Muscle layer of duodenum (tissue), 2 donors: ENCODE results near the gene GSK3A.
A peak's percentile ranks its signal among the peaks of the same experiment; 100 is the strongest.

Experiments used
- H3K27ac ChIP-seq: one replicate; pipeline ENCODE4 v1.7.0; 2013; ENCODE audit warnings: mild to moderate bottlenecking, low read length
- H3K27me3 ChIP-seq: one replicate; pipeline ENCODE4 v1.7.0; 2013; ENCODE audit warnings: low read depth, mild to moderate bottlenecking, control low read depth, low read length
- H3K36me3 ChIP-seq, 2 donors: one replicate each; pipeline ENCODE4 v1.7.0; 2013; ENCODE audit warnings: low read length in 2 of 2, control low read depth in 1 of 2, mild to moderate bottlenecking in 1 of 2; ENCODE audit not compliant: insufficient read depth in 2 of 2, control insufficient read depth in 1 of 2
- H3K4me1 ChIP-seq, 2 donors: one replicate each; pipeline ENCODE4 v1.7.0; 2013; ENCODE audit warnings: low read length in 2 of 2, mild to moderate bottlenecking in 2 of 2, control low read depth in 1 of 2, moderate library complexity in 1 of 2; ENCODE audit not compliant: insufficient read depth in 2 of 2, control insufficient read depth in 1 of 2
- H3K4me3 ChIP-seq, 2 donors: one replicate each; pipeline ENCODE4 v1.7.0; 2013; ENCODE audit warnings: low read length in 2 of 2, low read depth in 1 of 2, mild to moderate bottlenecking in 1 of 2
- H3K9me3 ChIP-seq, 2 donors: one replicate each; pipeline ENCODE4 v1.7.0; 2013; ENCODE audit warnings: low read length in 2 of 2, control low read depth in 1 of 2, mild to moderate bottlenecking in 1 of 2; ENCODE audit not compliant: control insufficient read depth in 1 of 2
- donor health status: healthy.

GSK3A gene

GRCh38 chr19:42242512-42243409, at the start of gene GSK3A:
TSS of gene GSK3A (minus strand) at chr19:42242602. CDS start at chr19:42242465, 137 bp downstream.
- Histone ChIP-seq H3K27ac (peak within 1 kb of the TSS; percentile 99), H3K36me3 (peaks cover 6 to 15% of the 10 kb centered on the region in 2 donors), H3K4me1 (peaks cover 15 to 60% of the 10 kb centered on the region in 2 donors), H3K27me3 (no peaks in the 10 kb centered on the region), H3K9me3 (no peaks in the 10 kb centered on the region), H3K4me3 (peak within 1 kb of the TSS; percentile 75 to 77)

- H3K27ac ChIP-seq, result no peak overlapping the region
- H3K9me3 ChIP-seq, result no peaks in the 10 kb centered on the region
- no peak overlapping the region for H3K4me3 ChIP-seq
- no peaks in the 10 kb centered on the region for H3K27me3 ChIP-seq
- H3K4me1 ChIP-seq, result peaks cover 0 to 8% of the 10 kb centered on the region in 2 donors
- H3K36me3 ChIP-seq, result peaks cover 39 to 81% of the 10 kb centered on the region in 2 donors
These were observed 49.0 kb upstream of the GSK3A start for GRCh38 chr19:42291435-42291810.

GRCh38 chr19:42290523-42291434, 48.4 kb upstream of the GSK3A start:
- no peaks in the 10 kb centered on the region for H3K9me3 ChIP-seq
- H3K27ac ChIP-seq, result no peak overlapping the region
- H3K27me3 ChIP-seq, result no peaks in the 10 kb centered on the region
- H3K4me3 ChIP-seq, result no peak overlapping the region
- H3K36me3 ChIP-seq, result peaks cover 39 to 81% of the 10 kb centered on the region in 2 donors
- peaks cover 5 to 14% of the 10 kb centered on the region in 2 donors for H3K4me1 ChIP-seq

- Histone ChIP-seq H3K4me1 (peaks cover 11 to 21% of the 10 kb centered on the region in 2 donors), H3K27ac (no peak overlapping the region), H3K27me3 (no peaks in the 10 kb centered on the region), H3K9me3 (no peaks in the 10 kb centered on the region), H3K4me3 (no peak overlapping the region), H3K36me3 (peaks cover 39 to 81% of the 10 kb centered on the region in 2 donors)
These were observed 47.7 kb upstream of the GSK3A start for GRCh38 chr19:42290136-42290522.

GRCh38 chr19:42289556-42290041, 47.2 kb upstream of the GSK3A start:
- Histone ChIP-seq H3K27me3 (no peaks in the 10 kb centered on the region), H3K9me3 (no peaks in the 10 kb centered on the region), H3K4me3 (no peak overlapping the region), H3K27ac (no peak overlapping the region), H3K4me1 (peaks cover 15 to 26% of the 10 kb centered on the region in 2 donors), H3K36me3 (peaks cover 39 to 78% of the 10 kb centered on the region in 2 donors)

GRCh38 chr19:42288881-42289555, 46.6 kb upstream of the GSK3A start:
- Histone ChIP-seq H3K36me3 (peaks cover 39 to 72% of the 10 kb centered on the region in 2 donors), H3K27me3 (no peaks in the 10 kb centered on the region), H3K9me3 (no peaks in the 10 kb centered on the region), H3K4me1 (peaks cover 15 to 26% of the 10 kb centered on the region in 2 donors), H3K27ac (no peak overlapping the region), H3K4me3 (no peak overlapping the region)

- H3K27ac ChIP-seq, result no peak overlapping the region
- no peak overlapping the region for H3K4me3 ChIP-seq
- H3K27me3 ChIP-seq, result no peaks in the 10 kb centered on the region
- H3K36me3 ChIP-seq, result peaks cover 39 to 66% of the 10 kb centered on the region in 2 donors
- no peaks in the 10 kb centered on the region for H3K9me3 ChIP-seq
- H3K4me1 ChIP-seq, result peaks cover 15 to 28% of the 10 kb centered on the region in 2 donors
These were observed 46.0 kb upstream of the GSK3A start for GRCh38 chr19:42288387-42288786.

- peaks cover 21 to 35% of the 10 kb centered on the region in 2 donors for H3K4me1 ChIP-seq
- no peak overlapping the region for H3K27ac ChIP-seq
- H3K4me3 ChIP-seq, result no peak overlapping the region
- no peaks in the 10 kb centered on the region for H3K27me3 ChIP-seq
- H3K9me3 ChIP-seq, result no peaks in the 10 kb centered on the region
- peaks cover 36 to 60% of the 10 kb centered on the region in 2 donors for H3K36me3 ChIP-seq
These were observed 45.4 kb upstream of the GSK3A start for GRCh38 chr19:42287827-42288107.

- H3K27me3 ChIP-seq, result no peaks in the 10 kb centered on the region
- peaks cover 36 to 56% of the 10 kb centered on the region in 2 donors for H3K36me3 ChIP-seq
- no peak overlapping the region for H3K4me3 ChIP-seq
- no peaks in the 10 kb centered on the region for H3K9me3 ChIP-seq
- peaks cover 21 to 40% of the 10 kb centered on the region in 2 donors for H3K4me1 ChIP-seq
- H3K27ac ChIP-seq, result no peak overlapping the region
These were observed 44.8 kb upstream of the GSK3A start for GRCh38 chr19:42287017-42287826.

GRCh38 chr19:42286349-42287016, 44.1 kb upstream of the GSK3A start:
- Histone ChIP-seq H3K27ac (no peak overlapping the region), H3K27me3 (no peaks in the 10 kb centered on the region), H3K4me3 (peak overlapping the region in 1 of 2 donors; percentile 71), H3K36me3 (peaks cover 36 to 53% of the 10 kb centered on the region in 2 donors), H3K9me3 (no peaks in the 10 kb centered on the region), H3K4me1 (peaks cover 29 to 47% of the 10 kb centered on the region in 2 donors)
